DOHH2 (cell line): Measurements from ENCODE around the gene COX5A.

Experiments used
- H3F3A ChIP-seq: fragments of 200-600 bp; sonication (generic), shearing (Covaris generic); 2 replicates; pipeline ENCODE4 v1.6.0; 2016; ENCODE audit warnings: antibody characterized with exemption, mild to moderate bottlenecking; ENCODE audit not compliant: control insufficient read depth, insufficient read depth
- H3K27ac ChIP-seq: fragments of 200-600 bp; sonication (generic); 2 replicates; pipeline ENCODE4 v1.5.1; 2014; ENCODE audit warnings: low read depth, mild to moderate bottlenecking, low read length, moderate library complexity
- H3K27me3 ChIP-seq: fragments of 200-600 bp; sonication (generic); 2 replicates; pipeline ENCODE4 v1.6.1; 2014; ENCODE audit warnings: mild to moderate bottlenecking, low read length, mixed read lengths; ENCODE audit not compliant: control insufficient read depth
- H3K36me3 ChIP-seq: fragments of 200-600 bp; sonication (generic); 2 replicates; pipeline ENCODE4 v1.6.1; 2014; ENCODE audit warnings: mild to moderate bottlenecking, low read length, moderate library complexity, mixed read lengths; ENCODE audit not compliant: control insufficient read depth
- H3K4me1 ChIP-seq: fragments of 200-600 bp; sonication (generic); 2 replicates; pipeline ENCODE4 v1.6.1; 2014; ENCODE audit warnings: mild to moderate bottlenecking, low read length, mixed read lengths; ENCODE audit not compliant: control insufficient read depth
- H3K4me2 ChIP-seq: fragments of 200-600 bp; sonication (generic); 2 replicates; pipeline ENCODE4 v1.6.0; 2014; ENCODE audit warnings: mild to moderate bottlenecking, low read length, moderate library complexity
- H3K4me3 ChIP-seq: fragments of 200-600 bp; sonication (generic); 2 replicates; pipeline ENCODE4 v1.5.1; 2014; ENCODE audit warnings: mild to moderate bottlenecking, low read length, mixed read lengths
- H3K79me2 ChIP-seq: fragments of 200-600 bp; sonication (generic); 2 replicates; pipeline ENCODE4 v1.6.1; 2014; ENCODE audit warnings: mild to moderate bottlenecking, low read length, mixed read lengths; ENCODE audit not compliant: control insufficient read depth
- H3K9me2 ChIP-seq: fragments of 200-600 bp; sonication (generic); replicated peaks from 2 replicates; pipeline ENCODE4 v1.6.1; 2014; ENCODE audit warnings: mild to moderate bottlenecking, low read length, mixed read lengths; ENCODE audit not compliant: control insufficient read depth
- H3K9me3 ChIP-seq: fragments of 200-600 bp; sonication (generic); 2 replicates; pipeline ENCODE4 v1.6.1; 2014; ENCODE audit warnings: antibody characterized with exemption, low read length, mixed read lengths; ENCODE audit not compliant: control insufficient read depth, insufficient read depth
- H4K20me1 ChIP-seq: fragments of 200-600 bp; sonication (generic); 2 replicates; pipeline ENCODE4 v1.6.0; 2014; ENCODE audit warnings: low read depth, mild to moderate bottlenecking, antibody characterized with exemption, low read length, moderate library complexity; ENCODE audit not compliant: control insufficient read depth, insufficient read depth
- EZH2phosphoT487 ChIP-seq: fragments of 200-600 bp; sonication (generic); IDR thresholded peaks from 2 replicates; pipeline ENCODE4 v1.6.1; 2017; ENCODE audit warnings: borderline replicate concordance, mild to moderate bottlenecking, antibody characterized with exemption, low read length, moderate library complexity, mixed read lengths
- TF ChIP-seq, protein P1 (sequence below): fragments of 200-600 bp; sonication (generic); IDR thresholded peaks from one replicate; pipeline ENCODE4 v1.5.1; 2014; ENCODE audit warnings: antibody characterized with exemption, mild to moderate bottlenecking, low read depth, low read length; ENCODE audit not compliant: poor library complexity, severe bottlenecking

COX5A gene

DNA sequence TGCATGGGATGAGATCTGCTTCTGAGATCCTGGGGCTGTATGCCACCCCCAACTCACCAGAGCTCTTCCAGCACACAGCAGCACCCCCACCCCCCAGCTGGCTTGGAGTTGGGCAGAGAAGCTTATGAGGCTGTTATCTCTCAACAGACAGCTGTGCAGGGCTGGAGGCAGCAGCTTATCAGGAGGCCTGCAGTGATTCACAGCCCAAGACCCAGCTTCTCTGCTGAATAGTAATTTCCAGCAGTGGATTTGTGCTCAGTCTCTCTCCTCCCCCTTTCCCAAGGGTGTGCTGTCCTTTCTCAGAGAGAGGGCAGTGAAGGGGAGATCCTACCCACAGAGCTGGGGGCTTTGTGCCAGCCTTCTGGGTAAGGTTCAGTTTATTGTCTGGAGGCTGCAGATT, 16.6 kb upstream of the COX5A start:
- TF ChIP-seq, protein P1, sequence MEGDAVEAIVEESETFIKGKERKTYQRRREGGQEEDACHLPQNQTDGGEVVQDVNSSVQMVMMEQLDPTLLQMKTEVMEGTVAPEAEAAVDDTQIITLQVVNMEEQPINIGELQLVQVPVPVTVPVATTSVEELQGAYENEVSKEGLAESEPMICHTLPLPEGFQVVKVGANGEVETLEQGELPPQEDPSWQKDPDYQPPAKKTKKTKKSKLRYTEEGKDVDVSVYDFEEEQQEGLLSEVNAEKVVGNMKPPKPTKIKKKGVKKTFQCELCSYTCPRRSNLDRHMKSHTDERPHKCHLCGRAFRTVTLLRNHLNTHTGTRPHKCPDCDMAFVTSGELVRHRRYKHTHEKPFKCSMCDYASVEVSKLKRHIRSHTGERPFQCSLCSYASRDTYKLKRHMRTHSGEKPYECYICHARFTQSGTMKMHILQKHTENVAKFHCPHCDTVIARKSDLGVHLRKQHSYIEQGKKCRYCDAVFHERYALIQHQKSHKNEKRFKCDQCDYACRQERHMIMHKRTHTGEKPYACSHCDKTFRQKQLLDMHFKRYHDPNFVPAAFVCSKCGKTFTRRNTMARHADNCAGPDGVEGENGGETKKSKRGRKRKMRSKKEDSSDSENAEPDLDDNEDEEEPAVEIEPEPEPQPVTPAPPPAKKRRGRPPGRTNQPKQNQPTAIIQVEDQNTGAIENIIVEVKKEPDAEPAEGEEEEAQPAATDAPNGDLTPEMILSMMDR, result no peak
- TF ChIP-seq EZH2phosphoT487, result no peak
- Histone ChIP-seq H3K4me1 (peaks cover 57% of the 10 kb centered on the region), H4K20me1 (peaks cover 5% of the 10 kb centered on the region; the same call in 1 of the 2 replicates), H3F3A (no peaks in the 10 kb centered on the region), H3K79me2 (peaks cover 26% of the 10 kb centered on the region), H3K27ac (no peak overlapping the region), H3K27me3 (peaks cover 24% of the 10 kb centered on the region), H3K4me2 (peak overlapping the region; percentile 79), H3K9me2 (no peaks in the 10 kb centered on the region), H3K4me3 (peak overlapping the region; percentile 72), H3K36me3 (no peaks in the 10 kb centered on the region), H3K9me3 (no peaks in the 10 kb centered on the region)

DNA sequence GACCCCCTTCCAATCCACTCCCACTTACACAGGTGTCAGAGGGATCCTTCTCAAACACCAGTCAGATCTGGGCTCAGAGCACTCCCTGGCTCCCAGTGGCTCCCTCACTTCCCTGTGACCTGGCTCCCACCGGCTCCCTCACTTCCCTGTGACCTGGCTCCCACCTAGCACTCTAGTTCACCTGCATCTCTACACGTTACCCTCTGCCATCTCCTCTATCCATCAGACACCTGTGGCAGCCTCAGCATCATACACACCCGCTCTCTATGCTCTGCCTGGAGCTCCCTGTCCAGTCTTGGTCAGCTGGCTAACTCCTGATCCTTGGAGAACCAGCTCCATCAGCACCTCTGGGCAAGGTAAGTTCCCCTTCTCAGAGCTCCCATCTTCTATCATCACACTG, 13.1 kb upstream of the COX5A start:
- no peaks in the 10 kb centered on the region for H3K27me3 ChIP-seq
- no peaks in the 10 kb centered on the region for H3F3A ChIP-seq
- no peak overlapping the region for H3K4me2 ChIP-seq
- no peak overlapping the region for H3K4me3 ChIP-seq
- no peaks in the 10 kb centered on the region for H3K9me3 ChIP-seq
- H4K20me1 ChIP-seq, result peaks cover 5% of the 10 kb centered on the region; the same call in 1 of the 2 replicates
- peaks cover 24% of the 10 kb centered on the region for H3K4me1 ChIP-seq
- no peaks in the 10 kb centered on the region for H3K9me2 ChIP-seq
- H3K27ac ChIP-seq, result no peak overlapping the region
- TF ChIP-seq, protein P1, result no peak
- TF ChIP-seq EZH2phosphoT487, result no peak
- H3K79me2 ChIP-seq, result peaks cover 21% of the 10 kb centered on the region
- H3K36me3 ChIP-seq, result no peaks in the 10 kb centered on the region

DNA sequence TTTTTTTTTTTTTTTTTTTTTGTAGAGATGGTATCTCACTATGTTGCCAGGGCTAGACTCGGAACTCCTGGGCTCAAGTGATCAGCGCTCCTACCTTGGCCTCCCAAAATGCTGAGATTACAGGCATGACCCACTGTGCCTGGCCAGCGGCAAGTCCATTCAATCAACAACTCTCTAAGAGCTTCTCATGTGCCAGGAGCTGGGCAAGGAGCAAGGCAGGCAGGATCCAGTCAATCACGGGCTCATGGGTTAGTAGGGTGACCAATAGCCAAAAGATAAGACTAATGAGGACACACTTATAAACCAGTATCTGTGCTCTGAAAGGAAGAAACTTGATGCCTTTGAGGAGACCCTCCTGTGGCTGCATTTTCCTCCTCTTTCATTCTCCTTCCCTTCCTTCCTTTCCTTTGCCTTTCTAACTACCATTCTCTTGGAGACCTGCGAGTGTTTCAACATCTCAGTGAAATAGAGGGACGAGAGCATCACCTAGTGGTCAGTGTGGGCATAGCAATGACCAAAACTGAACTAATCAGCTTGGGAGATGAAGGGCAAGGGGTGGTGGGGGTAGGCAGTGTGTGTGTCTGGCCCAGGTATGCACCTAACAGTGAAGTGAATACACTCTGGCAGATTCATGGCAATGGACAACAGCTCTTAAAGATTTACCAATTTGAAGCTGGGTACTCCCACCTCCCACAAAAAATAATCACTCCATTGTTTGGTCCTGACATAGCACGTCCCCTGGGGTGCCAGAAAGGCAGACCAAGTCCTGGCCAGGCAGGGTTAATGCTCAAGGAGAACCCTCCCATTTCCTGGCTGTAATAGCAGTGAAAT, 12.4 kb upstream of the COX5A start:
- Histone ChIP-seq H3K27ac (no peak overlapping the region), H3K4me3 (no peak overlapping the region), H3K4me1 (peaks cover 17% of the 10 kb centered on the region), H3K36me3 (no peaks in the 10 kb centered on the region), H3K9me3 (no peaks in the 10 kb centered on the region), H3K4me2 (no peak overlapping the region), H4K20me1 (0 out of 2 replicates have a peak, but pooled peaks cover 3% of the 10 kb centered on the region), H3K79me2 (peaks cover 14% of the 10 kb centered on the region), H3F3A (no peaks in the 10 kb centered on the region), H3K9me2 (no peaks in the 10 kb centered on the region), H3K27me3 (no peaks in the 10 kb centered on the region)
- TF ChIP-seq EZH2phosphoT487, result no peak
- TF ChIP-seq, protein P1, result peak; percentile 99
